Cardiac muscle cell (in vitro differentiated cells and primary cell): ENCODE data around the gene ATP9B. TPM values are rescaled to one million over a fixed set of nuclear protein-coding genes. Genes with fewer than 3 reads are reported as not detected.

Source experiments
- DNase-seq, 2 donors: peaks; one replicate each; pipeline versions ENCODE4 v3.0.0 to v3.0.0-alpha.2; 2010 to 2017; ENCODE audit warnings: low read depth in 1 of 2, low spot score in 1 of 2
- H3K27ac ChIP-seq: fragments of 200-600 bp; sonication (generic); 2 replicates; pipeline ENCODE4 v1.5.1; 2016
- H3K27me3 ChIP-seq: fragments of 200-600 bp; sonication (generic); 2 replicates; pipeline ENCODE4 v1.6.0; 2016; ENCODE audit warnings: control low read depth
- H3K36me3 ChIP-seq: fragments of 200-600 bp; sonication (generic); 2 replicates; pipeline ENCODE4 v1.5.1; 2016; ENCODE audit warnings: control low read depth
- H3K4me1 ChIP-seq: fragments of 200-600 bp; sonication (generic); 2 replicates; pipeline ENCODE4 v1.8.1; 2017; ENCODE audit warnings: low read depth, mild to moderate bottlenecking, mixed run types
- H3K4me3 ChIP-seq: fragments of 200-600 bp; sonication (generic); 2 replicates; pipeline ENCODE4 v1.5.1; 2016; ENCODE audit warnings: mild to moderate bottlenecking
- H3K9me3 ChIP-seq: fragments of 200-600 bp; sonication (generic); 2 replicates; pipeline ENCODE4 v1.5.1; 2017; ENCODE audit warnings: low read depth, mild to moderate bottlenecking, control low read depth
- CTCF ChIP-seq: IDR thresholded peaks from 2 replicates; pipeline ENCODE4 v1.5.1; 2012; ENCODE audit warnings: low read depth, mild to moderate bottlenecking, low read length
- polyA plus RNA-seq: library from polyadenylated mRNA; unstranded; fragments of >200 nt; fragmentation: Nextera tagmentation; extraction: Ambion mirVana; gene quantifications from 2 replicates; pipeline ENCODE4 v1.2.1, GENCODE V29; 2016
- total RNA-seq: library from RNA; depleted of rRNA; stranded (reverse); fragments of >200 nt; gene quantifications from 2 replicates; pipeline ENCODE4 v1.2.3, GENCODE V29; 2016

ATP9B gene
- total and polyA plus RNA-seq, 2 experiments from 2014 or later = 14.1 to 14.2 TPM

- DNase-seq = peak in 1 of 2 donors; percentile 52
- Histone ChIP-seq H3K4me1 (no peaks in the 10 kb centered on the region), H3K9me3 (no peaks in the 10 kb centered on the region), H3K27me3 (no peaks in the 10 kb centered on the region), H3K27ac (no peak overlapping the region), H3K4me3 (no peak overlapping the region), H3K36me3 (peaks cover 8% of the 10 kb centered on the region)
- TF ChIP-seq CTCF = no peak
These were observed 297.2 kb downstream of the ATP9B start for GRCh38 chr18:79366177-79367094.

DNA sequence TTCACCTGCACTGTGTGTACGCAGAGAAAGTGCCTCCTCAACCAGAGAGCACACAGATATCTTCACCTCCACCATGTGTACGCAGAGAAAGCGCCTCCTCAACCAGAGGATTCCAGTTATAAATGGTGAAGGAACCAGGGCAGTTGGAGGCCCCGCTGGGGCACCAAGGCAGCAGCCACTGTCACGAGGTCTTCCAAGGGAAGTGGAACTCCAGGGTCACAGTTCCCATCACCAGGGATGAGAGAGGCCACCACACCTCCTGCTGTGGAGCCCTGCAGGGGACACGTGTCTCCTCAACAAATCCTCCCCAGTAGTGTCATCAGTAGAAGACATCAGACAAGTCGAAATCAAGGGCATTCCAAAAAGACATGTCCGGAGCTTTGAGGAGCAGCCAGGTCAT lies 298.3 kb downstream of the ATP9B start:
- no peaks in the 10 kb centered on the region for H3K9me3 ChIP-seq
- H3K4me1 ChIP-seq = no peaks in the 10 kb centered on the region
- TF ChIP-seq CTCF = no peak
- H3K27me3 ChIP-seq = no peaks in the 10 kb centered on the region
- H3K36me3 ChIP-seq = peaks cover 4% of the 10 kb centered on the region
- H3K27ac ChIP-seq = no peak overlapping the region
- no peak for DNase-seq
- H3K4me3 ChIP-seq = no peak overlapping the region

- Histone ChIP-seq H3K9me3 (no peaks in the 10 kb centered on the region), H3K27me3 (no peaks in the 10 kb centered on the region)
- DNase-seq = peak in 1 of 2 donors; percentile 50
These were observed 298.8 kb downstream of the ATP9B start for GRCh38 chr18:79367989-79368388.

DNA sequence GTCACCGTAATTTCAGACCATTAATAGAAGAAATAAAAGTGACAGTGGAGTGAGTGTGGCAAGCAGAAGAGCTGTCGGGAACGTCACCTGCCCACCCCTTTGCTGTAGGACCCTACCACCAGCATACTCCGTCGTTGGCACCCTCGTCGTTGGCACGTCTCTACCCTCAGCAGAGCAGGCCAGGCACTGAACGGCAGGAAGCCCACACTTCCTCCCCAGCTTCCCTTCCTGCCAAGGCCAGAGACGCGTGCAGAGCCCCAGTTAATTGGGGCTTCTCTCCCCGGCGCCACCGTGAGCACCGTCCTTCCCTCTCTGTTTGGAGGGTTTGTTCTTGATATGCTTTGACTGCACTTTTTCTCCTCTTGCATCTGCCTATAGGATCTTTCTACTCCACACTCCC lies 299.5 kb downstream of the ATP9B start:
- Histone ChIP-seq H3K4me1 (no peaks in the 10 kb centered on the region), H3K9me3 (no peaks in the 10 kb centered on the region), H3K27me3 (no peaks in the 10 kb centered on the region), H3K4me3 (no peak overlapping the region), H3K36me3 (peaks cover under 1% of the 10 kb centered on the region), H3K27ac (no peak overlapping the region)
- DNase-seq = no peak
- TF ChIP-seq CTCF = no peak

More at GRCh38 chr18:79367989-79368388, 298.8 kb downstream of the ATP9B start:
- Histone ChIP-seq H3K27ac (no peak overlapping the region), H3K4me1 (no peaks in the 10 kb centered on the region), H3K36me3 (peaks cover 3% of the 10 kb centered on the region), H3K4me3 (no peak overlapping the region)
- TF ChIP-seq CTCF = no peak

DNA sequence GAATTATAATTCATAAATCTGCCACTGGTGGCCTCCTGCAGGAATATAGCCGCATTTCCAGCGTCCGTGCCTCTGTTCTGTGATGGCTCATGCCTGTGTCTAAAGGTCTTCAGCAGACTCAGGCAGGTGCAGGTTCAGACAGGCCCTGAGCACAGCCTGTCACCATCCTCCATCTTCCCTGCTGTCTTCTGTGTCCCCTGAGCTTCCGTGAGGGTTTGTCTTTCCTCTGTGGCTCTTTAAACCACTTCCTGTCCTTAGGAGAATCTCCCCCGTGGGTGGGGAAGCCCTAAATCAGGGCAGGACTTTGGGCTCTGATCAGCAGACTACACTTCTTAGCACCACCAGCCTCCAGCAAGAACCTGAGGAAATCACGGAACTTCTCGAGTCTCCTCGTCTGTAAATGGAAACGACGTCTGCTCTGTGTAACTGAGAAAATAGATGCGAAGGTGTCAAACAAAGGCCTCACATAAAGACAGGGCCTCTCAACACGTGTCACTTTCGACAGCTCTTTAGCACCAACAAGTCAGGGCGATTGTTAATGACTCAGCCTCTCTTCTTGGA lies 302.4 kb downstream of the ATP9B start:
- Histone ChIP-seq H3K27ac (no peak overlapping the region), H3K4me3 (no peak overlapping the region), H3K36me3 (no peaks in the 10 kb centered on the region), H3K27me3 (no peaks in the 10 kb centered on the region), H3K4me1 (no peaks in the 10 kb centered on the region), H3K9me3 (no peaks in the 10 kb centered on the region)
- no peak for DNase-seq
- TF ChIP-seq CTCF = no peak
